HFFc6 (cell line): ENCODE data around the gene RBKS. TPM values are rescaled to one million over a fixed set of nuclear protein-coding genes. Genes with fewer than 3 reads are reported as not detected.

Source experiments
- DNase-seq: peaks from one replicate; pipeline ENCODE4 v3.0.0-alpha.2; 2018
- H3K27ac Mint-ChIP-seq: 2 replicates; pipeline ENCODE4 v1.8.0; 2020; ENCODE audit warnings: mild to moderate bottlenecking, mixed read lengths
- H3K27me3 Mint-ChIP-seq: 2 replicates; pipeline ENCODE4 v1.8.0; 2021; ENCODE audit warnings: mild to moderate bottlenecking, moderate library complexity, mixed read lengths; ENCODE audit not compliant: insufficient read depth
- H3K36me3 Mint-ChIP-seq: 2 replicates; pipeline ENCODE4 v1.8.0; 2021; ENCODE audit warnings: low read depth, mixed read lengths
- H3K4me1 Mint-ChIP-seq: 2 replicates; pipeline ENCODE4 v1.8.0; 2020; ENCODE audit warnings: low read depth, mixed read lengths
- H3K4me3 Mint-ChIP-seq: 2 replicates; pipeline ENCODE4 v1.8.0; 2020; ENCODE audit warnings: mild to moderate bottlenecking, moderate library complexity, mixed read lengths
- H3K9me3 Mint-ChIP-seq: 2 replicates; pipeline ENCODE4 v1.8.0; 2020; ENCODE audit warnings: mild to moderate bottlenecking, mixed read lengths
- total RNA-seq, 6 experiments: library from RNA; stranded (reverse); fragmentation: NEBNext Ultra II Directional; extraction: Animal tissue kit (Norgen Biotek cat#: 25700); gene quantifications; 2 replicates in 1 of 6; 3 replicates in 5 of 6; pipeline ENCODE4 v1.2.3, GENCODE V29; 2021
- TF ChIP-seq, protein P1 (sequence below): fragments of 200-600 bp; sonication (generic); IDR thresholded peaks from 2 replicates; pipeline ENCODE4 v1.5.0; 2021; ENCODE audit warnings: antibody characterized with exemption, mild to moderate bottlenecking

Gene RBKS
- total RNA-seq, 6 experiments from 2014 or later = 1.8 to 3.1 (median 2.7) TPM

DNA sequence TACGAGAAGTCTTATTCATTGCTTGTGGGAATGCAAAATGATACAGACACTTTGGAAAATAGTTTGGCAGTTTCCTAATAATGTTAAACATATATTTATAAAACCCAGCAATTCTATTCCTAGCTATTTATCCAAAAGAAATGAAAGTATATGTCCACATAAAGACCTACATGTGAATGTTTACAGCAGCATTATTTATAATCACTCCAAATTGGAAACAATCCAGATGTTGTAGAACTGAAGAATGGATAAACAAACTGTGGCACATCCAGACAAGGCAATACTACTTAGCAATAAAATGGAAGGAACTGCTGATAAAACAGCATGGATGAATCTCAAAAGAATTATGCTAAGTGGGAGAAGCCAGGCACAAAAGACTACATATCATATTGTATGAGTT is 99.4 kb downstream of the RBKS start:
- peaks cover 39% of the 10 kb centered on the region for H3K4me1 Mint-ChIP-seq
- no peak overlapping the region for H3K4me3 Mint-ChIP-seq
- peaks cover 2% of the 10 kb centered on the region; the same call in 1 of the 2 replicates for H3K27me3 Mint-ChIP-seq
- H3K9me3 Mint-ChIP-seq = no peaks in the 10 kb centered on the region
- no peak for DNase-seq
- peaks cover 25% of the 10 kb centered on the region for H3K36me3 Mint-ChIP-seq
- TF ChIP-seq, protein P1, sequence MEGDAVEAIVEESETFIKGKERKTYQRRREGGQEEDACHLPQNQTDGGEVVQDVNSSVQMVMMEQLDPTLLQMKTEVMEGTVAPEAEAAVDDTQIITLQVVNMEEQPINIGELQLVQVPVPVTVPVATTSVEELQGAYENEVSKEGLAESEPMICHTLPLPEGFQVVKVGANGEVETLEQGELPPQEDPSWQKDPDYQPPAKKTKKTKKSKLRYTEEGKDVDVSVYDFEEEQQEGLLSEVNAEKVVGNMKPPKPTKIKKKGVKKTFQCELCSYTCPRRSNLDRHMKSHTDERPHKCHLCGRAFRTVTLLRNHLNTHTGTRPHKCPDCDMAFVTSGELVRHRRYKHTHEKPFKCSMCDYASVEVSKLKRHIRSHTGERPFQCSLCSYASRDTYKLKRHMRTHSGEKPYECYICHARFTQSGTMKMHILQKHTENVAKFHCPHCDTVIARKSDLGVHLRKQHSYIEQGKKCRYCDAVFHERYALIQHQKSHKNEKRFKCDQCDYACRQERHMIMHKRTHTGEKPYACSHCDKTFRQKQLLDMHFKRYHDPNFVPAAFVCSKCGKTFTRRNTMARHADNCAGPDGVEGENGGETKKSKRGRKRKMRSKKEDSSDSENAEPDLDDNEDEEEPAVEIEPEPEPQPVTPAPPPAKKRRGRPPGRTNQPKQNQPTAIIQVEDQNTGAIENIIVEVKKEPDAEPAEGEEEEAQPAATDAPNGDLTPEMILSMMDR = no peak
- no peak overlapping the region for H3K27ac Mint-ChIP-seq

DNA sequence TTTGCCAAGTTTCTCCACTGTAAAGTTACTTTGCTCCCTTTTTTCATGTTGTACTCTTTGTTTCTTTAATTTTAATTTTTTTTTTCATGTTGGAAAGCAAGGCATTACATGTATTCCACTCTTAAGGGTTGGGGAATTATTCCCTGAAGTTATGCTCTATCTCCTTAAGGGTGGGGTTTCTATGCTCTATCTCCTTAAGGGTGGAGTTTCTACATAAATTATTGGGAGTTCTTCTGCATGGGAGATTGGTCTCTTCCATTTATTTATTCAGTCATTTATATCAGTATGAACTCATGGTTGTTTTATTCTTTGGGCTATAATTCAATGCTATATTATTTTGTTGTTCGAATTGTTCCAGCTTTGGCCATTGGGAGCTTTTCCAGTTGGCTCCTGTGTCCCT is 107.5 kb downstream of the RBKS start:
- Mint-ChIP-seq H3K27me3 (peaks cover 3% of the 10 kb centered on the region), H3K36me3 (peaks cover 44% of the 10 kb centered on the region), H3K4me1 (peaks cover 23% of the 10 kb centered on the region), H3K9me3 (no peaks in the 10 kb centered on the region), H3K4me3 (no peak overlapping the region), H3K27ac (no peak overlapping the region)
- TF ChIP-seq, protein P1 = no peak
- DNase-seq = no peak

DNA sequence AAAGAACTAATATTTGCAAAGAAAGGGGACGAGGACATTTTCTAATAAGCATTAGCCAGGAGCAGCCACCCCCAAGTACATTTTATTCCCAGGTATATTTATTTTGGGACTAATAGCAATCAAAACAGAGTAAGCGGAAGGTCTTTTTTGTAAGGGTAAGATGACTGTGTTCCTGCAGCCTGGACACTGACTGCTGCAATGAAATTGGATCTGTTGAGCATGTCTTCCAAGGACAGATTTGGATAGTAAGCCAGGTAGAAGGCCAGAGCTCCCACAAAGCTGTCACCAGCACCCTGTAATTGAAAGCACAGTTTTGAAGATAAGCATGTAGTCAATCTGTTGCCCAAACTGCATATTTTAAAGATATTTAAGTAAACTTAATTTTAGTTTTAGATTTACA is 108.7 kb downstream of the RBKS start:
- H3K4me1 Mint-ChIP-seq = peaks cover 35% of the 10 kb centered on the region
- H3K36me3 Mint-ChIP-seq = peaks cover 51% of the 10 kb centered on the region
- no peaks in the 10 kb centered on the region for H3K9me3 Mint-ChIP-seq
- no peak for DNase-seq
- TF ChIP-seq, protein P1 = no peak
- peaks cover 2% of the 10 kb centered on the region; the same call in 1 of the 2 replicates for H3K27me3 Mint-ChIP-seq
- H3K4me3 Mint-ChIP-seq = no peak overlapping the region
- H3K27ac Mint-ChIP-seq = no peak overlapping the region; the same call in 1 of the 2 replicates

DNA sequence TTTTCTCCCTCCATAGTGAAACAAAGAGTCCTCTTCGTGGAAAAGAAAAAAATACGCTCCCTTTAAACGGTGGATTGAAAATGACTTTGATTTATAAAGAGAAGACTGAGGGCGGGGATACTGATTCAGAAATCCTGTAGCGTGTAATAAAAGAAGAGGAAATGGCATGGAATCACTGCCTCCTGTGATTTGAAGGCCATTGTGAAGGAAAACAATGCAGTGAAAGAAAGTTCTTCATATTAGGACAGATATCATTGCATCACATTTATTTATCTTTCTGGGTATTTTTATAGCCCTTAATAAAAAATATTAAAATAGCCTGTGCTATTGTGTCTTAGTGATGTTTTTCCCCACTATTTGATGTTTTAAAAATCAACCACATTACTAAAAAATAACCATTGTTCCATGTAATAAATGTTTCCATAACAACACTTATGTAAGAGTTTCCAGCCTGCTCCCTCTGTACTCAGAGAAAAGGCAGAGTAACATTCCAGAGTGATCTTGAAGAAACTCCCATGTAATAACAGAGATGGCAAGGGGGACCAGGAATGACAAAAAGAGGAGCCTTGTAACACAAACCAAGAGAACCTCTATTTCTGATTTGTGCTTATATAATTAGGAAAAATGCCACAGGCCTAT is 110.7 kb downstream of the RBKS start:
- TF ChIP-seq, protein P1 = no peak
- peaks cover 62% of the 10 kb centered on the region for H3K36me3 Mint-ChIP-seq
- H3K4me1 Mint-ChIP-seq = peaks cover 52% of the 10 kb centered on the region
- no peak for DNase-seq
- peak overlapping the region; percentile 29; the same call in 1 of the 2 replicates for H3K27ac Mint-ChIP-seq
- no peak overlapping the region for H3K4me3 Mint-ChIP-seq
- peaks cover 2% of the 10 kb centered on the region; the same call in 1 of the 2 replicates for H3K27me3 Mint-ChIP-seq
- no peaks in the 10 kb centered on the region for H3K9me3 Mint-ChIP-seq

DNA sequence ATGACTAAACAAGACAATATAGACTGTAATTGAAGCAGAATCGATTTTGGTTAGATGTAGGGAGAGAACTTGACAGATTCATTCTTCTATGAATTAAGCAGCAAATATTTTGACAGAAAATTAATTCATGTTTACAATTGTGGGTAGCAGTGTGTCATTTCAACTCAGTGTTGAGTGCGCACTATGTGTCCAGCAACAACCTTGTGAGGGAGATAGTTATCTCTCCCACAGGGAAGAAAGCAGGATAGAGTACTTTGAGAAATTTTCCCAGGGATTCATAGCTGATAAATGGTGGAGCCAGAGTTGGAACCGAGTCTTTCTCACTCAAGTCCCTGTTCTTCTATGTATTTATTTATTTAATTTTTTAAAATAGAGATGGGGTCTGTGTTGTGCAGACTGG is 113.5 kb downstream of the RBKS start:
- H3K27me3 Mint-ChIP-seq = peaks cover 2% of the 10 kb centered on the region; the same call in 1 of the 2 replicates
- TF ChIP-seq, protein P1 = no peak
- H3K4me3 Mint-ChIP-seq = peak overlapping the region; percentile 73
- DNase-seq = no peak
- H3K9me3 Mint-ChIP-seq = no peaks in the 10 kb centered on the region
- peaks cover 73% of the 10 kb centered on the region for H3K4me1 Mint-ChIP-seq
- peak overlapping the region; percentile 91 for H3K27ac Mint-ChIP-seq
- peaks cover 72% of the 10 kb centered on the region for H3K36me3 Mint-ChIP-seq
